Measurements from ENCODE around the gene C16orf86.

Gene C16orf86

DNA sequence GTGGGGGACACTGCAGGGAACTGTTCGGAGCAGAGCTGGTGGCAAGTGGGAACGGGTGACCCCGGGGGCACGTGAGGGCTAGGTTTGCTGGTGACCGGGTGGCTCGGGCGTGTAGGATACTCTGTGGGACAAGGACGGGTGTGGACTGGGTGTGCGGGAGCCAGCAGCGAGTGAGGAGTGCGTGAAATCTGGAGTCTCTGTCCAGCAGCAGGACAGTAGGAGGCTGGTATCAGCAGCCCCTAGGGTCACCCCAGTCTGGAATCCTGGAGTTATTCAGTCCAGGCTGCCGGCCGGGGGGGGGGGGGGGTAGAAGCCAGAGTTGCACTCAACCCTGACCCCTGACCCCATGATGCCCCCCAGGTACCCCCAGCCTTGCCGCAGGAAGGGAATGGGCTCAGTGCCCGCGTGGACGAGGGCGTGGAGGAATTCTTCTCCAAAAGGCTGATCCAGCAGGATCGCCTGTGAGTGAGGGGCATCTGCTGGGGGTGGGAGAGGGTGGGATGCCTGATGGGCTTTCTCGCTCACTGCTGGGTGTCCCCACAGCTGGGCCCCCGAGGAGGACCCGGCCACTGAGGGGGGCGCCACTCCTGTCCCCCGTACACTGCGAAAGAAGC, 12.7 kb upstream of the C16orf86 start:
- peak; percentile 59 for DNase-seq (ENCODE audit: low spot score)

DNA sequence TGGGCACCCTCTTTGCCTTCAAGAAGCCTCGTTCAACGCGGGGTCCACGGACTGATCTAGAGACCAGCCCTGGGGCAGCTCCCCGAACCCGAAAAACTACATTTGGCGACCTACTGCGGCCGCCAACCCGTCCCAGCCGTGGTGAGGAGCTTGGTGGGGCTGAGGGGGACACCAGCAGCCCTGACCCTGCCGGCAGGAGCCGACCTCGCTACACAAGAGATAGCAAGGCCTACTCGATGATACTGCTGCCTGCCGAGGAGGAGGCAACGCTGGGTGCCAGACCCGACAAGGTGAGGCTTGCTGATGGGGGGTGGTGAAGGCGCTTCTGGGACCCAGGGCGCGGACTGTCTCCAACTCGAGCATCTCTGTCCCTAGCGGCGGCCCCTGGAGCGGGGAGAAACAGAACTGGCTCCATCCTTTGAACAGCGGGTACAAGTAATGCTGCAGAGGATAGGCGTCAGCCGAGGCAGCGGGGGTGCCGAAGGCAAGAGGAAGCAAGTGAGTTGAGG, 12.2 kb upstream of the C16orf86 start:
- DNase-seq (ENCODE audit: low spot score): no peak

GRCh38 chr16:67655363-67655762, 11.3 kb upstream of the C16orf86 start:
- DNase-seq (ENCODE audit: low spot score): no peak

DNA sequence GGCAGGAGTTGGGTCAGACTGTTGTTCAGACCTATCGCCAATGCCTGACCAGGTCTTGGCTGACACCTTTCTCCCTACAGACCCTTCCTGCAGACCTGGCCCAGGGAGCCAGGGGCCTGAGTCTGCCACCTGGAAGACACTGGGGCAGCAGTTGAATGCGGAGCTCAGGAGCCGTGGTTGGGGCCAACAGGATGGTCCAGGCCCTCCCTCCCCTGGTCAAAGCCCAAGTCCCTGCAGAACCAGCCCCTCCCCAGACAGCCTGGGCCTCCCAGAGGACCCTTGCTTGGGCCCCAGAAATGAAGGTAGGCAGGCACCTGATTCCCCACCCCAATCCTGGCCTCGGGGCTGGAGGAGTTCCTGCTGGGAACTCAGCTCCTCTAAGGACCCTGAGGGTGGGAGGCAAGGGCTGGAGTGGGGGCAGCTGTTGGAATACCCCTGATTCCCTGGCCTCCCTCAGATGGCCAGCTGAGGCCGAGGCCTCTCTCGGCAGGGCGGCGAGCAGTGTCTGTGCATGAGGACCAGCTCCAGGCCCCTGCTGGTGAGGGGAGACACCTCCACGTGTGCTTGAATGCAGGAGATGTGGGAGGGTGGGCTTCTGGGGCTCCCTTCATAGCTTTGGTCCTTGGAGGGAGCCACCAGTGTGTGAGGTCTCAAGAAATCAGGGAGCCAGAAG, 10.1 kb upstream of the C16orf86 start:
- DNase-seq (ENCODE audit: low spot score): no peak

DNA sequence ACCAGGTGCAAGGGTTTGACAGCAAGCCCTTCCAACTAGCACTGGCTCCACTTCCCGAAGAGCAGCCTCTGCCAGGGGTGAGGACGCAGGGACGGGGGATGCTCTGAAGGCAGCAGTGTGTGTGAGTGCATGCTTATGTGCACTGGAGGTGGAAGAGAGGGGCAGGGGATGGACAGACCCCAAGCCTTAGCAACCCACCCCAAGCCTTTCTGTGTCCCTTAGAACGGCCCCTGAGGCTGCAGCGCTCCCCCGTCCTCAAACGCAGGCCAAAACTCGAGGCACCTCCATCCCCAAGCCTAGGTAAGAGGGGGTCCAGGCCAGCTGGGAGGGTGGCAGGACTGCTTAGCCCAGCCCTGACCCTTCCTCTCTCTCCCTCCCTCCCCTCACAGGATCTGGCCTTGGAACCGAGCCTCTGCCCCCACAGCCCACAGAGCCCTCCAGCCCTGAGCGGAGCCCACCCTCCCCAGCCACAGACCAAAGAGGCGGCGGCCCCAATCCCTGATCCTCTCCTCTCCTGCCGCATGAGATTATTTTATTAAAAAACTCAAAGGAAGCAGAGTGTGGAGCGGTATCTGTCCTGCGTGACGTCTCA, 9.5 kb upstream of the C16orf86 start:
- DNase-seq (ENCODE audit: low spot score): no peak

- DNase-seq (ENCODE audit: low spot score): no peak
Measured at GRCh38 chr16:67657751-67658518, 8.7 kb upstream of the C16orf86 start.

GRCh38 chr16:67658849-67659674, 7.6 kb upstream of the C16orf86 start:
- no peak for DNase-seq (ENCODE audit: low spot score)

DNA sequence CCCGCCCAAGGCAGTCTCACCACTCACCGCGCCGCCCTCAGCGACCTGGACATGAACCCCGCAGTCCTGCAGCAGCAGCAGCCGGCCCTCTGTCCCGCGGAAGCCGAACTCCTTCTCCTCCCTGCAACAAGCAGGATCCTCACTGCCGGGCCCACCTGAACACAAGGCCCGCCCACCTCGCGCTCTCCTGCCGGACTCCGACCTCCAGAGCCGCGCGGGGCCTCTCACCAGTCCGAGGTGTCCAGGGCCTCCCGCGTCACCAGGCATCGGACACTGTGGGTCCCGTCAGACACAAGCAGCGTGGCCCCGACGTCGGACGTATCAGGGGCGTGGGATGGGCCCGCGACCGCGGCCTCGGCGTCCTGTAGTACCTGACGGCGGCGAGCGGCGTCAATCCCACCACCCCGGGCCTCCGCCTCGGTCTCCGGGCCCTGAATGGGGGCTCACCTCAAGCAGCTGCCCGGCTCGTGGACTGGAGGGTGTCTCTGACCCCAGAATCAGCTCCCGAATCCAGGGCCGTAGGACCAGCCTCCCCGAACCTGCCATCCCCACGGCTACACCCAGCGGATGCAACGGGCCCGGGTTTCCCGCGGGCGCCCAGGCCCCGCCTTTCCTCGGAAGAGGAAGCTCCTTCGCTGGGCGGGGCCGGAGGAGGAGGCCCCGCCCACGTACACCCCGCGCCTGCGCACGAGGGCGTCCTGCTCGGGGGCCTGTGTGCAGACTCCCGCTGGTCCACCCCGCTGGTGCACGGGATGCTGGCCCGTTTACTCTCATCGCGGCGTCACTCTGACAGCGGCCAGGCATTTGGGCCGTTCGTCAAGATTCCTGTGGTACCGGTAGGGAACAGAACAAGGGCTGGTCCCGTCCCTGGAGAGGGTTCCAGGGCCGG, 6.7 kb upstream of the C16orf86 start, which contains the start of gene ACD:
ACD (minus strand) TSS at position 586 of the 889 bp plus-strand sequence; CDS start at position 546, 40 bp downstream.
- DNase-seq (ENCODE audit: low spot score): peak; percentile 100

- DNase-seq (ENCODE audit: low spot score): peak; percentile 99
Measured at GRCh38 chr16:67660564-67661028, 6.0 kb upstream of the C16orf86 start, which contains the start of gene PARD6A. TSS of gene PARD6A (plus strand) at chr16:67660960. CDS start at chr16:67661039, 79 bp downstream.

- no peak for DNase-seq (ENCODE audit: low spot score)
Measured at GRCh38 chr16:67661101-67661761, 5.4 kb upstream of the C16orf86 start.

GRCh38 chr16:67661886-67662652, 4.5 kb upstream of the C16orf86 start:
- DNase-seq (ENCODE audit: low spot score): no peak

DNA sequence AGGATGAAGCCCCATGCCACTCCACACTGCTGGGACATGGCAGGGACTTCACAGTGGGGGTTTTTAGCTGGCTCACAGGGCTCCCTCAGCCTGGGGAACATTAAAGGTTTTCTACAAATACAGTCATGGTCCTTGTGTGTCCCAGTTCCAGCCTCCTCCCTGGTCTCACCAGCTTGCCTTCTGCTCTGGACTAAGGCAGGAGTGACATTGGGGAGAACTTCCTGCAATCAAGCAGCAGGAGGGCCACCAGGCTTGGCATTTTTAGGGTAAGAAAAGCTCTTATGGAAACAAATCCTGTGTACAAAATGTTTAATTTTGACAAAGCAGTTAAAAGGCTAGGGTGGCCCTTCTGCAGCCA, 4.0 kb upstream of the C16orf86 start:
- no peak for DNase-seq (ENCODE audit: low spot score)

GRCh38 chr16:67663151-67663876, 3.3 kb upstream of the C16orf86 start:
- DNase-seq (ENCODE audit: low spot score): no peak

GRCh38 chr16:67663877-67664222, 2.8 kb upstream of the C16orf86 start:
- DNase-seq (ENCODE audit: low spot score): no peak

DNA sequence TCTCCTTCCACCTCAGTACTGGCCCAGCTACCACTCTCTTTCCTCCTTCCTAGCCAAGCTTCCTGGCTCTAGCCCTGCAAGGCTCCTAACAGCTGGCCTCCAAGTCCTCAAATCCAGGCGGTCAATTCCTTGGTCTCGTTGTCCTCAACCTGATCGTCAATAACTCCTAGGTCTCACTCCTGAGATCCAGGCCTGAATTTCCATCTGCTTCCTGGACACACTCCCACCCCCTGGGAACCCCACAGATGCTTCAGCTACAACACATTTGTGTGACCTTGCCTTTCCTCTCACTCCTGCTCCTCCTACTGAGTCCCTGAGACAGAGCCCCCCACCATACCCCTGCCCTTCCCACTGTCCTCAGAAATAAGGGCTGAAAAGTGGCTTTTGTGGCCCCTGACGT, 2.4 kb upstream of the C16orf86 start:
- DNase-seq (ENCODE audit: low spot score): no peak

DNA sequence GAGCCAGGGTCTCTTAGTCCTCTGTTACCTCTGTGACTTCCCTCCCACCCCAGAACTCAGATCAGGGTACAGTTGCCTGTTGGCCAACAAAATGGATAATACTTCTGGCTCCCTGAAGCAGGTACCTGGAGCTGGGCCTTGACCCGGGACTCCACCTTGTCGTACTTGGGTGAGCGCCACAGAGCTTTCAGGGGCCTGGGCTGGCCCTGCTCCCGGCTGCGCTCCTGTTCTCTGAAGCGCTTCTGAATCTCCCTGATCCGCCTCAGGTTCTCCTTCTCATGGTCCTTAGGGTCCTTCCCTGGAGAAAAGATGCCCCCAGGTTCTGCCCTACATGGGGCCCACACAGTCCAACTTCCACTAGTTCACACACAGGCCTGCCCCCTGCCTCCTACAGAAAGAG, 1.7 kb upstream of the C16orf86 start:
- DNase-seq (ENCODE audit: low spot score): no peak

GRCh38 chr16:67665598-67665997, 1.0 kb upstream of the C16orf86 start:
- DNase-seq (ENCODE audit: low spot score): no peak

GRCh38 chr16:67666032-67666551, 522 bp upstream of the C16orf86 start:
- DNase-seq (ENCODE audit: low spot score): no peak
